Stimulated activated CD8-positive, alpha-beta memory T cell treated with anti-CD3 and anti-CD28 coated beads, Interleukin-2, amount 100 ng/mL, for 48 hours (primary cell): ENCODE results near the gene GRIA1.

Experiments used
- DNase-seq, 2 donors: peaks; one replicate each; pipeline ENCODE4 v3.0.0-alpha.2; 2020; ENCODE audit warnings: low read depth in 2 of 2

The GRIA1 gene

DNA sequence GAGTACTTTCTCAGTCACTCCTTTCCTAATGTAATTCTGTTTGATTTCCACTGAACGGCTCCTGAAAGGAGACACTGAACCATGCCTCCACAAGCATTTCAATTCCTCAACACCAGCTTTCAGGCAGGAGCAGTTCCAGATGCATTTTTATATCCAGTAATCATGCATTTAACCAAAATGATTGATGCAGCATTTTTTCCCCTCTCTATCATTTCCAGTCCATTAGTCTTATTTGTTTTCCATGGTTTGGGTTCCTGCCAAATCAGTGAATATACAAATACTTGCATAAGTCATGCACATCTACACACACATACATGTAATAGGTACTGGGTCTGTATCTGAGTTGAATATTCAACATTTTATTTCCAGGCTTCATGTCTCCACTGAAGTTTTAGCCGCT lies 122.7 kb downstream of the GRIA1 start:
- DNase-seq: no peak

DNA sequence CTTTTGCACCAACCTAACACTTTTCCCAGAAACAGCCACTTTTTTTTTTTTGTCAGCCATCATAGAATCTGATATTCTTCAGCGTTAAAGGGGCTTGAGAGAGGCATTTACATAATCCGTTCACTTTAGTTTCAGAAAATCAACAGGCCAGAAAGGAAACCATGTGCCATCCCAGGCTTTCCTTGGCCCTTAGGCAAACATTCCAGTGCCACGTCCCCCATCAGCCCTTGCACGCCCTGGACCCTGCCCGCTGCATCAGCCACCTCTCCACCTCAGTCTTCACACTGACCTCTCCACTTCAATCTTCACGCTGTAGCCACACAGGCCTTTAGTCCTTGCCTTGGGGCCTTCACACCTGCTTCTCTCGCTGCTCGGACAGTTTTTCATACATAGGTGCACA lies 123.2 kb downstream of the GRIA1 start:
- DNase-seq: no peak

DNA sequence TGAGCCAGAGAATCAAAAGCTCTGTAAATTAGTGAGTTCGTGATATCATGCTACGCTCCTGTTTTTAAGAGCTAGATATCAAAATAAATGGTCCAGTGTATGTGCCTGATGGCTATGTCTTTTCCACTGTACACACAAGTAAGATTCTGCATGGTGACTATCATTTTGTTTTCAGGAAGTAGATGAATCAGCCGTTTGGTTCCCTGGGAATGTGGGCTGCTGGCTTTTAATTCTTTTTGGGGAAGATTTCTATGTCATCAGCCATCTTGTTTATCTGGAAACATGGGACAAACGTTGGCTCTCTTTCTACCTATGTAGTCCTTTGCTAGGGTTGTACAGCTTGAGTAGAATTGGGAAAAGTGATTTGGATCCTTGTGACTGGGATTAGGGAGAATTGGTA lies 126.7 kb downstream of the GRIA1 start:
- no peak for DNase-seq

DNA sequence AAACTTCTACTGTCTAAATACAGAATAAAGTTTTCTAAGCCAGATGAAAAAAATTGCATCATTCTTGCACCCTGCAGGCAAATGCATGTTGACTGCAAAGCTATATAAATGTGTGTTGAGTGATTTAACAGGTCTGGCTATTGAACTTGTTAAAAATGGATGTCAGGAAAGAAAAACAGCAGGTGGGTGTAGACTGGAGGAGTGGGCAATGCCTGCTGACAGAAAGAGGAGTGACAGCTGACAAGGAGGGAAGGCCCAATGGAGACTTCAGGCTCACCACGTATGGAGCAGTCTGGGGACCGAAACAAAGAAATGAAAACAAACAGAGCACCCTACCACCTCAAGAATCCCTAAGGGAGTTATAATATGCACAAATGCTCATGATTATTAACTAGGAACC lies 127.8 kb downstream of the GRIA1 start:
- no peak for DNase-seq

DNA sequence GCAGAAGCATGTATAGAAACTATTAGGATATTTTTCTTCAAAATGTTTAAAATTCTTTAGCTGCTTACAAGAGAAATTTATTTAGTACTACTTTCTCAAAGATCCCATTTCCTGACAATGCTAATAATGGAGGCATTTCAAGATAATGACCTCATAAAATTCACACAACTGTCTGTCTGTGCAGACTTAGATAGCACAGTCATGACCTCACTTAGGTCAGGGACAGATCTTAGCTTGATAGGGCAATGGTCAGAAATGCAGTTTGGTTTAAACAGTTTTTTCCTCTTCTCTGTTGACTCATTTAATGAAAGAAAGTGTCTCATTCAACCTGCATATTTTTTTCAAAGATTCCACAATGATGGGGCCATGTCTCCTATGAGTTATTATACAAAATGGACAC lies 128.4 kb downstream of the GRIA1 start:
- DNase-seq: no peak

DNA sequence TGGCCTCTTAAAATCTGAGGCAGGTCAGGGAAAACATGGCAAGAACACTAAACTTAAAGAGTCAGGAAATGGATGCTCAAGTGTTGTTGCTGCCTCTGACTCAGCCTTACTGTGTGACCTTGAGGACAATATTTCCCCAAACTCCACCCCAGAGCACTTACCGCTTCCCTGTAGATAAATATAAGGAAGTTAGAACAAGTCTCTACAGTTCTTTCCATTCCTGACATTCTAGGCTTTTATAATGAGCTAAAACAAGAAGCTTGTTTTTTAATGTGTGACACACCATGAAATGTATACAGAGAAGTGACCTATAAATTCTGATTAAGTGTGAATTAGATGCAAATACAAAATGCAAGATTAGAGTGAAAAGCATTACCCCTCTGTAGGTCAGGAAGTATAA lies 129.3 kb downstream of the GRIA1 start:
- no peak for DNase-seq

DNA sequence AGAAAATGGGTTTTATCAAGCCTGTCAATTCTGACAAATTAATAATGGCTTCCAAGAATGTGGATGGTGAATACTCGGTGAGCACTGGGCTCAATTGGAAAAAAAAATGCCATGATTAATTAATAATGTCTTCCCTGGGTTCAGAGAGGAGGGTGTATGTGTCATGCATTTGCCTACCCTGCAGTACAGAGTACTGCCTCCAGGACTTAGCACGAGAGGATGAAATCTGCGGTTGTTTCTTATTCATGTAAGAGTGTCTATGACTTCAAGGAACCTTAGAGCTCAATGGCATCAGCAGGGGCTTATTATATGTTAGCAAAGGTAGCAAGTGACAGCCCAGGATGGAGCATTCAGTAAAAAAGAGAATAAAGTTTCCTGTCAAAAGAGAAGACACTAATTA lies 132.7 kb downstream of the GRIA1 start:
- no peak for DNase-seq

DNA sequence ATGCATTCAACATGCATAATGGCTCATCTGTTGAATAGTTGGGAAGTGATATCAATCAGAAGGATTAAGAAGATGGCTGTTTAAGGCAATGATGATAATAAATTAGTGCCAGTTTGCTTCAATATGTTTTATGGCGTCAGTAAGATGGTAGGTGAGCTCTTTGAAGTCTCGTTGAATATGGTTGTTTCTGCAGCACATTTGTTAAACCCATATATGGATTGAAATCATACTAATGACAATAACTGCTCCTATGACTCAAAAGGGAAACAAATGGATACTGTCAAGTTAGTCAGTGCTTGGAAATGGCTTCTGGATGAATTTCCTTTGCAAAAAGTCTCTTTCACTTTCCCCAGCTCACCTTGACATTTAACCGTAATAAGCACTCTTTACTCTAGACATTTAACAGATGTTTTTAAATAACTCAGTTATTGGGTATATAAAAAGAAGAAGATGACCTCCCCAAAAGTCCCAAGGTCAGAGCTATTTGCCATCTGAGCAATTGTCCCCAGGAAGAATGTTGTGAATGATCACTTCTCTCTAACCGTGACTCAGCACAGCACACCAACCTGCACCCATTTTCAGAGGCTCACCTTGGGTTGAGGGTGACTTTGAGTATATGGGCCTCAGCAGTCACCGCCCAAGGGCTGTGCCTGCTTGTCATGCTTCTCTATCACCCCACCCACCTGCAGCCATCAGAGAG lies 133.4 kb downstream of the GRIA1 start:
- no peak for DNase-seq

DNA sequence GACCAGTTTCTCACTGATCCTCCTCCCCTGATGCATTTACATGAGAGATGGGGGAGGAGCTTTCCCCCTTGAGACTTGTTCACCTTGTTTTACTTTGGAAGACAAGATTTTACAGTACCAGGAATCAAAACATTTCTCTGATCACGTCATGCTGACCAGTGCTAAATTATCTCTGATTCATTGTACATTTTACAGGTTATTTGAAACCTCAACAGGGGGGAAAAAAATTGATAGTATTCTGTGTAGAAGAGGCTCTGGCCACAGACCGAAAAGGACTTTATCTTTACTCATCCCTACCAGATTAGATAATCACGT lies 133.9 kb downstream of the GRIA1 start:
- DNase-seq: no peak

DNA sequence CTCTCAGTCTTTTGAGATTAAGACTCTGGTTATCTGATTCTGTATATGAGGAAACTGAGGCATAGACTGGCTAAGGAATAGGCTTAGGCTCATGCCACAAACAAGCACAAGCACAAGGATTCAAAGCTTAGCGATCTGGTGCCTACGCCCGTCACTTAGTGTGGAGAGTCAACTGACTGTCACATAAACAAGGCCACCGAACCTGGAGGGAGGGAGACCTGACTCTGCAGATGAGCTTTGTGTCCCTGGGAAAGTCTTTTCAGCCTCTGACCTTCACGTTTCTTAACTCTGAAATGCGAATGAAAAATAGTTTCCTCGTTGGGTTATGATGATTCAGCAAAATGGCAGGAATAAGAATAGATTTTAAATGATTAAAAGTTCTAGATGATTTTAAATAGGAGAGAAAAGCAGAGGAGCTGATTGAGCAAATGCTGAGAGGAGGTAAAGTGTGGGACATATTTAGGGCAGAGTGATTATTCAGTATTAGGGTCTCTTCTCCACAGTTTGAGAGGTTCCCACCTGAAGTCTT lies 135.4 kb downstream of the GRIA1 start:
- no peak for DNase-seq

DNA sequence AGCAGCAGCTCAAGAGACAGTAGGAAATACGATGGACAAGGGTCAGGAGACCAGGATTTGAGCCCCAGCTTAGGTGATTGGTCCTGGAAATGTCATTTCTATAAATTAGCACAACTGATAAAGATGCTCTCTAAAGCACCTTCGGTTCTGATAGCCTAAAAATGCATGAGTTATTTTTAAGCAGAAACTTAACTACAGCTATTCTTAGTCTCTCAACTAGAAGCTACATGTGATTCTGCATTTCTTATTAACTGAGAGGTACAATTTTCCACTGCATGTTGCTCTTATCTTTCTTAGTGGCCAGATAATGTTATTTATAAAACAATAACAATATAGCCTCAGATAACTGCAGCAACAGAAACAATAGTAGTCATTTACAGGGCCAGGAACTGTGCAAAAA lies 136.4 kb downstream of the GRIA1 start:
- no peak for DNase-seq

DNA sequence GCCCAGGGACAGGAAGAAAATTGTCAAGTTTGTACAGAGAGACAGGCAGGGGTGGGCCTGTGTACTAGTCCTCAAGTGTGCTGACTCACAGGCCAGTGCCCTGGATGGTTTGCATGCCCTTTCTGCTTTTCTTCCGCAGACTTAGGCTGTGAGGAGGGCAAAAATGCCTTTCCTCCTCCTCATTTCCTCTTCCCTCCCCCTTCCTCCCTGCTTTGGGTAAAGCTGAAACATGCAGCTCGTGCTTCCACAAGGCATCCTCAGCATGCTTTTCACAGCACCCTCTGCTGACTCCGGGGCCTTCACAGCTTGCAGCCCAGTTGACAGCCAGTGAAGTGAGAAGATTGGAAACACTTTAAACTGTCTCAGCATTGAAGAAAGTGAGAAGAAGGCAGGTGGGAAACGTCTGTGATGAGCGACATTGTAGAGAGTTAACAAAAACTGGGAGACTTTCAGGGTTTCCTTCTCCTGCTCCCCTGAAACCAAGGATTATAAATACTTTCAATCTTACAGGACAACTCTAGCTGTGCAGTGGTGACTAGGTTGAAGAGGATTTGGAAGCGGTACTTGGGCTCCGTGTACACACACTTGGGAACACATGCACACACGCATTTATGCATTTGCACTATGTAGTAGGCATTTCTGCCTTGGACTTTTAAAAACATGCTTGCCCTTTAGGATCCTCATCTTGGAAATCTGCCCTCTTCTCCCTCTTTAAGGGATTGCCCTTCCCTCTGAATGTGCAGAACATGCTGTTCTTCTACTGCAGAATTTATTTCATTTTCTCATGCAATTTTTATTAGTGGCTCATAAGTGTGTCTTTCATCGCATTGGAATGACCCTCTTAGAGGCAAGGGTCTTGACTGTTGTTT lies 138.8 kb downstream of the GRIA1 start:
- DNase-seq: no peak

DNA sequence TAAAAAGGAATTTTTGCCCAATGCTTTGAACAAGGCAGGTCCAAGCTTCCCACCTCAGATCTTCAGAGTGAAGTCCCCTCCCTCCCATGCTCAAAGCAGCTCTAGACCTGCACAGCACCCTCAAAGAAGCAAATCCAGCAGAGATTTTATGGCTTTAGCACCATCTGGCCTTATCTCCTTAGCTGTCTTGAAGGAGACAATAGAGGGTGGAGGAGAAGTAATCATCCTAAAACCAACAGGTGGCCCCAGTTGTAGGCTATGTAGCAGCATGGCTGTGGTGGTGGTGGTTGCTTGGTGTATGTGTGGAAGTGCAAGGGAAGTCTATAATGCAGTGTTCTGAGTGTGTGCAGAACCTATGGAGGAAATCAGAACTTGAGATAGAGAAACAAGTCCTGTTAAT lies 140.1 kb downstream of the GRIA1 start:
- DNase-seq: no peak

DNA sequence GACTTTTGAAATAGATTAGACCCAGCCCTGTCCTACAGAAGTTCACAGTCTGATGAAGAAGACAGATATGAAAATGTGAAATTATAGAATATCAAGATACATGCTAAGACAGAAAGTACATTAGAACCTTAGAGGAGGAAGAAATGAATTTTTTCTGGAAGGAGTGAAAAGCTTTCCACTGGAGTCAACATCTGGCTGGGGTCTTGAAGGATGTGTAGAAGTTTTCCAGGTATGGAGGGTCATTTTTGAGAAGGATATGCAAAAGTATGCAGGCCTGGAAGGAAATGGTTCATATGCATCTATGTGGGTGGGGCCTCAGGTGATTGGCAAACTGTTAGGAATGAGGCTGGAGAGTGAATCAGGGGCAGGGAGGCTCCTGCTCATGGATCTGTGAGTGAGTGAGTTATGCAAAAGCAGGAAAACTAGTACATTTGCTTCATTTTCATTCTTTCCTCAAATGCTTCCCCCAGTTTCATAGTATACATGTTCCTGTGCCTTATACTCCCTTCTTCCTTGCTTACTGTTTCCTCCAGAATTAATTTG lies 142.3 kb downstream of the GRIA1 start:
- no peak for DNase-seq

DNA sequence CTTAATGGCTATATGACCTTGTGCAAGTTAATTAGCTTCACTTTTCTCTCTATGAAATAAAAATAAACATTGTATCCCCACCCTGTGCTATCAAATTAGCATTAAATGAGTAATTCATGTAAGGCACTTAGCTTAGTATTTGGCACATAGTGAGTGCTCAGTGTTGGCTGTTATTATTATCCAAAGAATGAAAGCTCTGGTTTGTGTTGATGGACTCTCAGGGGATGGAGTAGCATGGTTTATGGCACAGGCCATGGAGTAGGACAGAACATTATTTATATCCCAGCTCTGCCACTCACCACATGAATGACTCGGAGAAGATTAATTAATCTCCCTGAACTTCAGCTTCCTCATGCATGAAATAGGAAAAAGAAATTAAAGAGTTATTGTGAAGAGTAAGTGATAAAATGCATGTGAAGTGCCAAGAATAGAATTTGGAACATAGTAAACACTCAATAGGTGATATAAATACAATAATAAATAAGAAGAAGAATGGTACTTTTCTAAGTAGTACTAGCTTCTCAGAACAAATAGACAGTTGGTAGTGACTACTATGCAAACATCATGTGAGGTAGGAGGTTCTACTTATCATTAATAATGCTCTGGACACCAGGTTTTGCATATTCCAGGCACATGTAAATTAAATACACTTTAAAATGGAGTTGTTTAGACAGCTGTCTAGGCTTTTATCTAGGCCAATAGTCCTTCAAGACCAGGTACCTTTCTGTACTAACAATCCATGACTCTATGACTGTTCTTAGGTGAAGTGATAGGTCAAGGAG lies 146.4 kb downstream of the GRIA1 start:
- DNase-seq: no peak

DNA sequence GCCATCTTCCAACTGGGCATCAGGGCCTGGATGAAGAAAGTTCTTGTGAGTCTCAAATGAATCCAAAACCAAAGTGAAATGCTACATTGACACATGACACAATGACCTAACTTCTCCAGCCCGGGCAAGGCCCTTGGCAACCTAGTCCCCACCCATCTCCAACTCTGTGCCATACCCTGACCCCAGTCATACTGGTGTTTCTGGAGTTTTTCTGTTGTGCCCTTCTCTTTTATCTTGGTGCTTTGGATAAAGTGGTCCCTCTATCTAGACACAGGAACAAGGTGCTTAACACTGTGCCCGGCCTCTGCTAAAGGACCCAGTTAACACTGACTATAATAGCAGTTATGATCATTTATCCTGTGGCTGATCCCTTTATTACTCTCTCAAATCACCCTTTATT lies 149.8 kb downstream of the GRIA1 start:
- DNase-seq: no peak

DNA sequence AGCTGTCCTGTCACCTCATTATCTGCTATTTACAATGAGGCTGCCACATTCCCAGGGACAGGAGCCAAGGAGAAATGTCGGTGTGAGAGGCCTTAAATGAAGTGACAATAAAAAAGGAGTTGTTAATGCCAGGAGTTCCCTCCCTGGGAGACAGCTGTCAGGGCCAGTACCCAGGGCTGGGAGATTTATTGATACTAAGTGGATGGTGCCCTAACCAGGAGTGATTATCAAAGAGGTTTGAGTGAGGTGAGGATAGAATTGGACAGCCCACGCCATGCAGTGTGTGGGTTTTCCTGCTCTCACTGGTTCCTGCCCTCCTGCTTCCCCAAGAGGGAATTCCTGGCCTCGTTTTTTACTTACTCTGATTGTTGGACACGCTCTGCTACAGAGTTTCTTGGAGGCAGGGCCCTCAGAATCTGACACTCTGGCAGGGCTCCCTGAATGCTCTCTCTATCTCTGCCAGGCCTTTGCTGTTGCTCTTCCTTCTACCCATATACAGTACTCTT lies 150.8 kb downstream of the GRIA1 start:
- DNase-seq: no peak

DNA sequence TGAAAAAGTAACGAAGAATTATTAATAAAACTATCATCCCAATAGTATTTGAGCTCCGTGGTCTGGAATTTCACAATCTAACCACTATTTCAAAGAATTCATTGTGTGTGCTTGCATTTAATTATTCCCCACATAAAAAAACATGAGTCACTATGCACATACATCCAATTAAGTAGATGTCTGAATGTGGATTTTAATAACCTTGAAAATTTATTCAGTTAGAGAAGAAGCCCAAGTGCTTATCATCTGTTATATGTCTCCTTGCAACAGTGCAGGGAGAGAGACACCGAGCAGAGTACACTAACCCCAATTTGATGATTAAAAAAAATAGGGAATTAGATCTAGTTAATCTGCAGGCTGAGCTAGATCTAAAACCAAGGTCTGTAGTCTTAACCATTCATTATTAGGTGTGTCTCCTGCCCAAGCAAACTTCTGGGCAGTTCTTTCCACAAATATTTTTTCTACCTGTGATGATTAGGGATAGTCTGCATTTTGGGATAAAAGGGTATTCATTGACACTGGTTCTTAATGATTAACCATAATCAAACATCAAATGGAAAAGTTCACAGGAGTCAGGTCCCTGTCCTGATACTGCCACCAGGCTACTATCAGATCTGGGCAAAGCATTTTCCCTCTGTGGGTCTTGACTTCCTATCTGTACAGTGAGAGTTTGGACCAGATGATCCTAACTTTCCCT lies 164.2 kb downstream of the GRIA1 start:
- no peak for DNase-seq

DNA sequence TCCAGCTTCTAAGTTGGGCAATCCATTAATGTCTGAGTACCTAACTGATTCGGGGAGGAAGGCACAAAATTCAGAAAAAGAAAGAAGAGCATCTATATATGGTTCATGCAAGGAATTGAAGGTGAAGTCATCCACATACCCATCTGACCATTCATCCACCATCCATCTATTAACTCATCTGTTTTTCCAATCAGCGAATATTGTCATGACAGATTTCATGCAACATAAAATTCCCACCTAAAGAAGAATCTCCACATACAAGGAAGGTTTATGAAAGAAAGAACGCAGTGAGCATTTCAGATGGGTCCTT lies 164.7 kb downstream of the GRIA1 start:
- no peak for DNase-seq

DNA sequence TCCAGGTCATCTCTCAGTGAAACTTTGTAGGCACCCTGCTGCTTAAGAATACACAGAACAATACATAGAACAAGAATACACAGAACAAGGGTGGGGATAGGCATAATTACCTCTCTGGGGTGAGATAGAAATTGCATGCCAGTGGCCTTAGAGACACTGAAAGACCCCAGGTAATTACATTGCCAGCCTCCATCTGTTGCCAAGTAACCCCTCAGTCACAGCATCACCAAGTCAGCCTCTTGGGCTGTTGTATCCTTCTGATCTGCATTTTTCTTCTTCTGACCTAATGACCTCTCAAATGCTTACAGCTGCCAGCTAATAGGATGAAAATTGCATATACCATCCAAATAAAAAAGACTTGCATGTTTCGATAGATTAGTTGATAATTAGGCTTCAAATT lies 167.7 kb downstream of the GRIA1 start:
- DNase-seq: no peak

DNA sequence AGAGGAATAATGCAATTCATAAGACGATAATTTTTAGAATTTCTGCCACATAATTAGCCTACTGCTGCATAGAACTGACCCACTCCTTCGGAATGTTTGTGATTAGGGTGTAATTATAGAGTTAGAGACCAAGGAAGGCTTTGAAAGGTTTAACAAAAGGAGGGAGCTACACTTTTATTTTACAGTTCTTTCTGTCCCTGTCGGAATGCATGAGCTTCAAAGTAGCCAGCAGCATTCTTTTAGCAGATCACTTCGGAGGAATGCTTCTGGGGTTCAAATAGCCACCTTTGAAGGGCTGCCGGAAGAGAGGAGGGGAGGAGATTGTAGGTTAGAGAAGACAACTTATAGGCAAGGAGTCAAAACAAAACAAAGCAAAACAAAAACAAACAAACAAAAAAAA lies 168.1 kb downstream of the GRIA1 start:
- no peak for DNase-seq
